Common myeloid progenitor, CD34-positive (primary cell): ENCODE measurements around the gene EMID1.

ENCODE experiments used
- CTCF ChIA-PET: fragments of 350-600 bp; sonication (Branson Sonifier 250); formaldehyde crosslinking; loops from one replicate; lab custom pipeline; 2021; ENCODE audit warnings: antibody characterized with exemption; lab: Charles Lee
- POLR2A ChIA-PET: fragments of 350-600 bp; sonication (Branson Sonifier 250); formaldehyde crosslinking; loops from one replicate; lab custom pipeline; 2021; ENCODE audit warnings: antibody characterized with exemption; lab: Charles Lee
- DNase-seq, 3 donors: peaks; one replicate each; pipeline versions ENCODE4 v3.0.0 to v3.0.0-alpha.2; 2013
- H3K27ac ChIP-seq, 2 experiments: 1 replicate in 1 of 2; 2 replicates in 1 of 2; pipeline ENCODE4 v1.7.0; 2013; ENCODE audit warnings: inconsistent platforms in 2 of 2, low read length in 2 of 2, mild to moderate bottlenecking in 2 of 2, low read depth in 1 of 2, moderate library complexity in 1 of 2; ENCODE audit not compliant: severe bottlenecking in 2 of 2, insufficient read depth in 1 of 2, poor library complexity in 1 of 2
- H3K27me3 ChIP-seq, 5 experiments: replicated peaks in 2 of 5; 1 replicate in 3 of 5; 2 replicates in 2 of 5; pipeline versions ENCODE4 v1.6.1 to v1.7.0; 2013; ENCODE audit warnings: low read length in 4 of 5, mild to moderate bottlenecking in 2 of 5, moderate library complexity in 2 of 5, inconsistent platforms in 1 of 5; ENCODE audit not compliant: insufficient read depth in 5 of 5, control insufficient read depth in 4 of 5
- H3K36me3 ChIP-seq, 4 experiments: 1 replicate in 2 of 4; 2 replicates in 2 of 4; pipeline versions ENCODE4 v1.6.1 to v1.7.0; 2013; ENCODE audit warnings: low read length in 3 of 4, control low read depth in 1 of 4, mild to moderate bottlenecking in 1 of 4; ENCODE audit not compliant: control insufficient read depth in 4 of 4, insufficient read depth in 4 of 4
- H3K4me1 ChIP-seq, 4 experiments: 1 replicate in 3 of 4; 2 replicates in 1 of 4; pipeline versions ENCODE4 v1.6.1 to v1.7.1; 2013; ENCODE audit warnings: low read length in 3 of 4, mild to moderate bottlenecking in 3 of 4, control low read depth in 1 of 4, inconsistent platforms in 1 of 4, moderate library complexity in 1 of 4; ENCODE audit not compliant: control insufficient read depth in 4 of 4, insufficient read depth in 4 of 4; ENCODE audit errors: control extremely low read depth in 1 of 4
- H3K4me3 ChIP-seq, 7 experiments: 1 replicate in 4 of 7; 2 replicates in 3 of 7; pipeline versions ENCODE4 v1.5.1 to v1.7.0; 2013; ENCODE audit warnings: mild to moderate bottlenecking in 7 of 7, low read length in 6 of 7, moderate library complexity in 6 of 7, inconsistent platforms in 2 of 7, low read depth in 2 of 7, control low read depth in 1 of 7; ENCODE audit not compliant: insufficient read depth in 4 of 7, control insufficient read depth in 1 of 7; ENCODE audit errors: extremely low read depth in 1 of 7
- H3K9me3 ChIP-seq, 5 experiments: 1 replicate in 4 of 5; 2 replicates in 1 of 5; pipeline versions ENCODE4 v1.6.1 to v1.7.1; 2013; ENCODE audit warnings: low read length in 4 of 5, mild to moderate bottlenecking in 2 of 5, inconsistent platforms in 1 of 5, low read depth in 1 of 5, moderate library complexity in 1 of 5; ENCODE audit not compliant: control insufficient read depth in 4 of 5, insufficient read depth in 2 of 5; ENCODE audit errors: control extremely low read depth in 1 of 5
- WGBS: methylation state at CpG from one replicate; pipeline ENCODE4 v1.1.5; 2013; ENCODE audit not compliant: insufficient coverage; 5-methylcytosine and 5-hydroxymethylcytosine counted together

The EMID1 gene

GRCh38 chr22:29269731-29270474 is 64.2 kb downstream of the EMID1 start:
- Histone ChIP-seq H3K36me3 (peaks cover 19 to 72% (median 32%) of the 10 kb centered on the region in 4 experiments), H3K27ac (peak overlapping the region; percentile 100), H3K4me3 (peak overlapping the region in 6 of 7 experiments; percentile 77 to 95 (median 90)), H3K27me3 (no peaks in the 10 kb centered on the region), H3K9me3 (no peaks in the 10 kb centered on the region), H3K4me1 (peaks cover 31 to 58% (median 40%) of the 10 kb centered on the region in 4 experiments)
- POLR2A ChIA-PET: interaction anchor here (0.9 kb wide), 1 partner anchor 21 kb away, joined by 3 read pairs; no protein-coding TSS in a partner anchor
- WGBS: 8% methylated on average over 8 of the region's 13 CpGs
- no peak for DNase-seq
- CTCF ChIA-PET: interaction anchor here (0.7 to 1.0 kb wide), 2 partner anchors 17 to 24 kb away, joined by 3 read pairs; no protein-coding TSS in a partner anchor

GRCh38 chr22:29270475-29271271 is 65.0 kb downstream of the EMID1 start:
- Histone ChIP-seq H3K36me3 (peaks cover 20 to 73% (median 34%) of the 10 kb centered on the region in 4 experiments), H3K9me3 (no peaks in the 10 kb centered on the region), H3K27me3 (no peaks in the 10 kb centered on the region), H3K4me3 (peak overlapping the region in 5 of 7 experiments; percentile 77 to 95 (median 89)), H3K4me1 (peaks cover 31 to 59% (median 40%) of the 10 kb centered on the region in 4 experiments), H3K27ac (peak overlapping the region; percentile 27 to 100)
- CTCF ChIA-PET: interaction anchor here (0.7 to 4.6 kb wide), 3 partner anchors 10 to 17 kb away, joined by 3 to 23 read pairs (median 3); no protein-coding TSS in a partner anchor
- peak; percentile 46 to 80 (median 63) for DNase-seq
- POLR2A ChIA-PET: interaction anchor here (0.6 to 0.9 kb wide), 2 partner anchors 13 to 20 kb away, joined by 3 read pairs; no protein-coding TSS in a partner anchor
- WGBS: 57% methylated on average over 4 of the region's 9 CpGs

GRCh38 chr22:29272624-29273023 is 66.9 kb downstream of the EMID1 start:
- H3K36me3 ChIP-seq: peaks cover 29 to 86% (median 47%) of the 10 kb centered on the region in 4 experiments
- POLR2A ChIA-PET: no interaction called here
- 86% methylated on average over 1 of the region's 2 CpGs for WGBS
- no peak for DNase-seq
- CTCF ChIA-PET: interaction anchor here (4.6 kb wide), 1 partner anchor 14 kb away, joined by 23 read pairs; no protein-coding TSS in a partner anchor
- no peak overlapping the region for H3K4me3 ChIP-seq
- peaks cover 26 to 44% (median 29%) of the 10 kb centered on the region in 4 experiments for H3K4me1 ChIP-seq
- H3K27me3 ChIP-seq: no peaks in the 10 kb centered on the region
- H3K9me3 ChIP-seq: no peaks in the 10 kb centered on the region
- peak overlapping the region in 1 of 2 experiments; percentile 31 for H3K27ac ChIP-seq

GRCh38 chr22:29275167-29275566 is 69.5 kb downstream of the EMID1 start:
- POLR2A ChIA-PET: no interaction called here
- peaks cover 15 to 28% (median 16%) of the 10 kb centered on the region in 4 experiments for H3K4me1 ChIP-seq

GRCh38 chr22:29275819-29276565 is 70.3 kb downstream of the EMID1 start:
- Histone ChIP-seq H3K4me1 (peaks cover 6 to 19% (median 8%) of the 10 kb centered on the region in 4 experiments), H3K4me3 (no peak overlapping the region), H3K27ac (no peak overlapping the region), H3K36me3 (peaks cover 40 to 90% (median 68%) of the 10 kb centered on the region in 4 experiments), H3K27me3 (no peaks in the 10 kb centered on the region), H3K9me3 (no peaks in the 10 kb centered on the region)
- ChIA-PET CTCF (interaction anchor here (1.5 kb wide), 1 partner anchor 31 kb away, joined by 3 read pairs; no protein-coding TSS in a partner anchor), POLR2A (no interaction called here)
- no CpG with 5 or more reads among the region's 3 CpGs for whole genome bisulfite sequencing
- DNase-seq: no peak

More at GRCh38 chr22:29275167-29275566, 69.5 kb downstream of the EMID1 start:
- peaks cover 40 to 94% (median 64%) of the 10 kb centered on the region in 4 experiments for H3K36me3 ChIP-seq
- H3K27ac ChIP-seq: no peak overlapping the region
- CTCF ChIA-PET: interaction anchor here (1.2 to 4.6 kb wide), 3 partner anchors 11 to 82 kb away, joined by 3 to 23 read pairs (median 3); no protein-coding TSS in a partner anchor
- H3K9me3 ChIP-seq: no peaks in the 10 kb centered on the region
- H3K27me3 ChIP-seq: no peaks in the 10 kb centered on the region
- 89% methylated on average over 3 of the region's 3 CpGs for WGBS
- no peak overlapping the region for H3K4me3 ChIP-seq
- DNase-seq: no peak

- ChIA-PET POLR2A (no interaction called here), CTCF (interaction anchor here (1.4 to 1.8 kb wide), 2 partner anchors 9 to 20 kb away, joined by 3 to 5 read pairs; no protein-coding TSS in a partner anchor)
- peaks cover 0 to 5% (median 0%) of the 10 kb centered on the region in 4 experiments for H3K4me1 ChIP-seq
- WGBS: no CpG with 5 or more reads among the region's 1 CpG
- H3K36me3 ChIP-seq: peaks cover 34 to 88% (median 70%) of the 10 kb centered on the region in 4 experiments
- H3K27me3 ChIP-seq: no peaks in the 10 kb centered on the region
- no peak for DNase-seq
- H3K27ac ChIP-seq: no peak overlapping the region
- H3K9me3 ChIP-seq: no peaks in the 10 kb centered on the region
- H3K4me3 ChIP-seq: no peak overlapping the region
These were observed 72.2 kb downstream of the EMID1 start for GRCh38 chr22:29277927-29278326.
